Breast epithelium (tissue), 3 donors: ENCODE measurements around the gene KLF7.

ENCODE experiments used
- POLR2AphosphoS5 ChIP-seq, 3 donors: sonication (generic); formaldehyde crosslinking; IDR thresholded peaks; one replicate each; pipeline ENCODE4 v1.6.1; 2017; ENCODE audit warnings: antibody characterized with exemption in 3 of 3
- TF ChIP-seq, protein P1 (sequence below), 3 donors: fragments of 450-650 bp; IDR thresholded peaks; one replicate each; pipeline ENCODE4 v1.5.1; 2016 to 2017; ENCODE audit warnings: antibody characterized with exemption in 3 of 3, mild to moderate bottlenecking in 3 of 3, moderate library complexity in 3 of 3

DNA sequence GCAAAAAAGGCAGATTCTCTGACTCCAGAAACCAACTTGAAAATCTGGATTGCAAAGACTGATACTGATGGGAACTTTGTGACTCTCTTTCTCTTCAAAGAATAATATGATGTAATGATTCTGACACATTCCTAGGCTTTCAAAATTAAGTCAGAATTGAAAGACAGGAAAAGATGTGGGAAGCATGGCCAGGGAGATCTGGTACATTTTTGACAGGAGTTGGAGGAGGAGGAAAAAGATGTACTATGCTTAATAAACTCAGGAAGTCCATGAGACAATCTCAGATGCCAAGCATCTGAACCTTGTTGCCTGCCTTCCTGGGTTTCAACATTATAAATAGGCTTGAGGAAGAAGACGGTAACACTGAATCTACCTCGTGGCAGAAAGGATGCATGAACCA lies 34.2 kb downstream of the KLF7 start:
- no peak for TF ChIP-seq POLR2AphosphoS5 (IDR thresholded peaks at IDR 0.05)
- TF ChIP-seq, protein P1, sequence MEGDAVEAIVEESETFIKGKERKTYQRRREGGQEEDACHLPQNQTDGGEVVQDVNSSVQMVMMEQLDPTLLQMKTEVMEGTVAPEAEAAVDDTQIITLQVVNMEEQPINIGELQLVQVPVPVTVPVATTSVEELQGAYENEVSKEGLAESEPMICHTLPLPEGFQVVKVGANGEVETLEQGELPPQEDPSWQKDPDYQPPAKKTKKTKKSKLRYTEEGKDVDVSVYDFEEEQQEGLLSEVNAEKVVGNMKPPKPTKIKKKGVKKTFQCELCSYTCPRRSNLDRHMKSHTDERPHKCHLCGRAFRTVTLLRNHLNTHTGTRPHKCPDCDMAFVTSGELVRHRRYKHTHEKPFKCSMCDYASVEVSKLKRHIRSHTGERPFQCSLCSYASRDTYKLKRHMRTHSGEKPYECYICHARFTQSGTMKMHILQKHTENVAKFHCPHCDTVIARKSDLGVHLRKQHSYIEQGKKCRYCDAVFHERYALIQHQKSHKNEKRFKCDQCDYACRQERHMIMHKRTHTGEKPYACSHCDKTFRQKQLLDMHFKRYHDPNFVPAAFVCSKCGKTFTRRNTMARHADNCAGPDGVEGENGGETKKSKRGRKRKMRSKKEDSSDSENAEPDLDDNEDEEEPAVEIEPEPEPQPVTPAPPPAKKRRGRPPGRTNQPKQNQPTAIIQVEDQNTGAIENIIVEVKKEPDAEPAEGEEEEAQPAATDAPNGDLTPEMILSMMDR (IDR thresholded peaks at IDR 0.05) = no peak
